GM21526 (cell line): ENCODE data around the gene GP1BB.
"Not testable (repeated sequence)": the region's sequence is repeated elsewhere in the genome, so short reads cannot be mapped to it uniquely, and the experiment has no call there.

ENCODE experiments used
- ATAC-seq: cut with Tn5 transposase; IDR thresholded peaks from one replicate; pipeline ENCODE4 v1.9.1; 2021; ENCODE audit warnings: moderate library complexity; ENCODE audit not compliant: unreplicated experiment, low FRiP score

Gene GP1BB

GRCh38 chr22:19723232-19723982 is at the start of gene GP1BB:
TSS of gene GP1BB (plus strand) at chr22:19723539. CDS start at chr22:19723570, 31 bp downstream.
- ATAC-seq, result no peak

- ATAC-seq, result no peak
Observed at GRCh38 chr22:19673660-19674059, 49.7 kb upstream of the GP1BB start.

- no peak for ATAC-seq
Observed at GRCh38 chr22:19674129-19674928, 49.0 kb upstream of the GP1BB start.

GRCh38 chr22:19674929-19675253 is 48.4 kb upstream of the GP1BB start:
- no peak for ATAC-seq

- no peak for ATAC-seq
Observed at GRCh38 chr22:19675428-19675827, 47.9 kb upstream of the GP1BB start.

- ATAC-seq, result not testable (repeated sequence)
Observed at GRCh38 chr22:19676437-19676836, 46.9 kb upstream of the GP1BB start.

GRCh38 chr22:19678949-19679521 is 44.3 kb upstream of the GP1BB start:
- no peak for ATAC-seq

- ATAC-seq, result no peak
Observed at GRCh38 chr22:19679522-19680101, 43.7 kb upstream of the GP1BB start.

- no peak for ATAC-seq
Observed at GRCh38 chr22:19680287-19680881, 43.0 kb upstream of the GP1BB start.

- ATAC-seq, result no peak
Observed at GRCh38 chr22:19680911-19681862, 42.2 kb upstream of the GP1BB start.

GRCh38 chr22:19681863-19682245 is 41.5 kb upstream of the GP1BB start:
- ATAC-seq, result no peak

GRCh38 chr22:19686946-19687345 is 36.4 kb upstream of the GP1BB start:
- ATAC-seq, result no peak

GRCh38 chr22:19687561-19688300 is 35.6 kb upstream of the GP1BB start:
- ATAC-seq, result no peak

GRCh38 chr22:19688301-19689290 is 34.7 kb upstream of the GP1BB start:
- no peak for ATAC-seq

GRCh38 chr22:19689408-19689807 is 33.9 kb upstream of the GP1BB start:
- no peak for ATAC-seq

- ATAC-seq, result no peak
Observed at GRCh38 chr22:19691007-19691720, 32.2 kb upstream of the GP1BB start.

- ATAC-seq, result no peak
Observed at GRCh38 chr22:19691721-19692341, 31.5 kb upstream of the GP1BB start.
